Endodermal cell (in vitro differentiated cells): ENCODE results near the gene ALDH4A1. TPM values are rescaled to one million over a fixed set of nuclear protein-coding genes. Genes with fewer than 3 reads are reported as not detected.

Source experiments
- DNase-seq: peaks from one replicate; pipeline ENCODE4 v3.0.0-alpha.2; 2017
- H3K27ac ChIP-seq: 2 replicates; pipeline ENCODE4 v1.5.1; 2013; ENCODE audit warnings: mild to moderate bottlenecking, low read depth, low read length, moderate library complexity
- H3K27me3 ChIP-seq: 2 replicates; pipeline ENCODE4 v1.6.1; 2013; ENCODE audit warnings: mild to moderate bottlenecking, low read length, moderate library complexity; ENCODE audit not compliant: insufficient read depth, control insufficient read depth, poor library complexity, severe bottlenecking
- H3K36me3 ChIP-seq: 2 replicates; pipeline ENCODE4 v1.7.0; 2013; ENCODE audit warnings: mild to moderate bottlenecking, low read length, moderate library complexity; ENCODE audit not compliant: control insufficient read depth, insufficient read depth
- H3K4me1 ChIP-seq: one replicate; pipeline ENCODE4 v1.7.0; 2013; ENCODE audit warnings: low read length; ENCODE audit not compliant: control insufficient read depth, insufficient read depth
- H3K4me3 ChIP-seq: 2 replicates; pipeline ENCODE4 v1.5.1; 2013; ENCODE audit warnings: mild to moderate bottlenecking, low read length, moderate library complexity
- H3K9ac ChIP-seq: 2 replicates; pipeline ENCODE4 v1.6.1; 2013; ENCODE audit warnings: mild to moderate bottlenecking, low read length, moderate library complexity; ENCODE audit not compliant: poor library complexity, severe bottlenecking; ENCODE audit errors: extremely low read depth
- H3K9me3 ChIP-seq: 2 replicates; pipeline ENCODE4 v1.6.1; 2013; ENCODE audit warnings: mild to moderate bottlenecking, low read length, moderate library complexity; ENCODE audit not compliant: control insufficient read depth
- H3K27ac Mint-ChIP-seq: 2 replicates; pipeline ENCODE4 v1.8.0; 2020; ENCODE audit warnings: mixed read lengths
- H3K27me3 Mint-ChIP-seq: 2 replicates; pipeline ENCODE4 v1.8.0; 2021; ENCODE audit warnings: mild to moderate bottlenecking, mixed read lengths; ENCODE audit not compliant: insufficient read depth
- H3K36me3 Mint-ChIP-seq: 2 replicates; pipeline ENCODE4 v1.8.0; 2020; ENCODE audit warnings: low read depth, mixed read lengths
- H3K4me1 Mint-ChIP-seq: 2 replicates; pipeline ENCODE4 v1.8.0; 2020; ENCODE audit warnings: mixed read lengths
- H3K4me3 Mint-ChIP-seq: 2 replicates; pipeline ENCODE4 v1.8.0; 2020; ENCODE audit warnings: mild to moderate bottlenecking, moderate library complexity, mixed read lengths
- H3K9me3 Mint-ChIP-seq: 2 replicates; pipeline ENCODE4 v1.8.0; 2020; ENCODE audit warnings: mild to moderate bottlenecking, mixed read lengths
- WGBS, 2 experiments: methylation state at CpG; one replicate each; pipeline versions ENCODE4 v1.1.5 to v1.1.7; 2013; ENCODE audit warnings: missing lambda C conversion rate in 2 of 2, mixed read lengths in 1 of 2; ENCODE audit not compliant: insufficient coverage in 1 of 2, insufficient read length in 1 of 2; 5-methylcytosine and 5-hydroxymethylcytosine counted together
- total RNA-seq, 2 donors: library from RNA; stranded (reverse); fragmentation: NEBNext Ultra II Directional in 1 of 2; extraction: Animal tissue kit (Norgen Biotek cat#: 25700) in 1 of 2; gene quantifications; 2 replicates in 1 of 2; 3 replicates in 1 of 2; pipeline ENCODE4 v1.2.1, GENCODE V29; 2021
- TF ChIP-seq, protein P1 (sequence below): fragments of 200-600 bp; sonication (generic); conservative IDR thresholded peaks from 2 replicates; pipeline ENCODE4 v1.5.0; 2021; ENCODE audit warnings: antibody characterized with exemption, mild to moderate bottlenecking

Gene ALDH4A1
- total RNA-seq, 2 donors from 2014 or later = 7.6 to 18.7 TPM

DNA sequence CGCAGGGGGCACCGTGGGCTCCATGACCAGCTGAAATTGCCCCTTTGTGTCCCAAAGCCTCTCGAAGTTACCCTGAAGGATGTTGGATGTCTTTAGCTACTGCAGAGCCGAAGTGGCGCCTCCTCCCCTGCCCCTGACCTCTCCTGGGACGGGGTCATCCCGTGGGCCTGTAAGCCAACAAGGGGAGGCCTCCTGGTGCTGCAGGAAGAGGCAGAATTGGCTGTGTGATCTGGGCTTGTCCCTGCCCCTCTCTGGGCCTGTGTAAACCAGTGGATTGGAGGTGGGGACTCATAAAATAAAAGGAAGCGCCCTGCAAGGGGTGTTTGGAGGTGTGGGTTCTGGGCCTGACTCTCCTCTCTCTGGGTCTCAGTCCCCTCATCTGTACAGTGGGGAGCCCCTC lies 40.8 kb downstream of the ALDH4A1 start:
- H3K36me3 ChIP-seq = no peaks in the 10 kb centered on the region
- Mint-ChIP-seq H3K27ac (no peak overlapping the region), H3K4me1 (no peaks in the 10 kb centered on the region), H3K27me3 (peaks cover 15% of the 10 kb centered on the region), H3K36me3 (no peaks in the 10 kb centered on the region), H3K4me3 (no peak overlapping the region), H3K9me3 (no peaks in the 10 kb centered on the region)
- 45 to 80% methylated on average over 3 to 8 of the region's 8 CpGs for WGBS, 2 experiments
- H3K9ac ChIP-seq = no peak overlapping the region
- H3K27me3 ChIP-seq = peaks cover 19% of the 10 kb centered on the region
- H3K9me3 ChIP-seq = no peaks in the 10 kb centered on the region
- H3K4me1 ChIP-seq = no peaks in the 10 kb centered on the region
- no peak for DNase-seq
- H3K4me3 ChIP-seq = no peak overlapping the region
- H3K27ac ChIP-seq = no peak overlapping the region
- TF ChIP-seq, protein P1, sequence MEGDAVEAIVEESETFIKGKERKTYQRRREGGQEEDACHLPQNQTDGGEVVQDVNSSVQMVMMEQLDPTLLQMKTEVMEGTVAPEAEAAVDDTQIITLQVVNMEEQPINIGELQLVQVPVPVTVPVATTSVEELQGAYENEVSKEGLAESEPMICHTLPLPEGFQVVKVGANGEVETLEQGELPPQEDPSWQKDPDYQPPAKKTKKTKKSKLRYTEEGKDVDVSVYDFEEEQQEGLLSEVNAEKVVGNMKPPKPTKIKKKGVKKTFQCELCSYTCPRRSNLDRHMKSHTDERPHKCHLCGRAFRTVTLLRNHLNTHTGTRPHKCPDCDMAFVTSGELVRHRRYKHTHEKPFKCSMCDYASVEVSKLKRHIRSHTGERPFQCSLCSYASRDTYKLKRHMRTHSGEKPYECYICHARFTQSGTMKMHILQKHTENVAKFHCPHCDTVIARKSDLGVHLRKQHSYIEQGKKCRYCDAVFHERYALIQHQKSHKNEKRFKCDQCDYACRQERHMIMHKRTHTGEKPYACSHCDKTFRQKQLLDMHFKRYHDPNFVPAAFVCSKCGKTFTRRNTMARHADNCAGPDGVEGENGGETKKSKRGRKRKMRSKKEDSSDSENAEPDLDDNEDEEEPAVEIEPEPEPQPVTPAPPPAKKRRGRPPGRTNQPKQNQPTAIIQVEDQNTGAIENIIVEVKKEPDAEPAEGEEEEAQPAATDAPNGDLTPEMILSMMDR = no peak

DNA sequence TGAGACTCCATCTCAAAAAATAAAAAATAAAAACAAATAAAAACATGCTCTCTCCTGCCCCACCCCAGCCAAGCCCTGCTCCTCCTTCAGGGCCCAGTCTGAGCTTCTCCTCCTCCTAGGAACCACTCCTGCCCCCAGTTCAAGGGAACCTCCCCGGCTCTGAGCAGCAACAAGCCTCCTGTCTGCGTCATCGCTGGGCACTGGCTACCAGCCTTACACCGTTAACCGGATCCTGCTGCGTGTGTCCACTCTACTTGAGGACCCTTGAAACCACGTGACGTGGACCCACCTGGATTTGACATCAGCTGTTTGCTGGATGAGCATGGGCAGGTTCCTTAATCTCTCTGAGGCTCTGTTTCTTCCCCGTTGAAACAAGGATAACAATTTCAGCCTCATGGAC lies 41.3 kb downstream of the ALDH4A1 start:
- H3K4me1 ChIP-seq = no peaks in the 10 kb centered on the region
- H3K36me3 ChIP-seq = no peaks in the 10 kb centered on the region
- Mint-ChIP-seq H3K4me1 (no peaks in the 10 kb centered on the region), H3K4me3 (no peak overlapping the region), H3K9me3 (no peaks in the 10 kb centered on the region), H3K36me3 (no peaks in the 10 kb centered on the region), H3K27me3 (peaks cover 13% of the 10 kb centered on the region), H3K27ac (no peak overlapping the region)
- TF ChIP-seq, protein P1 = no peak
- no peak overlapping the region for H3K27ac ChIP-seq
- H3K27me3 ChIP-seq = peaks cover 16% of the 10 kb centered on the region
- WGBS, 2 experiments = 76 to 84% methylated on average over 8 to 9 of the region's 9 CpGs
- no peak overlapping the region for H3K9ac ChIP-seq
- no peak overlapping the region for H3K4me3 ChIP-seq
- no peaks in the 10 kb centered on the region for H3K9me3 ChIP-seq
- DNase-seq = no peak

DNA sequence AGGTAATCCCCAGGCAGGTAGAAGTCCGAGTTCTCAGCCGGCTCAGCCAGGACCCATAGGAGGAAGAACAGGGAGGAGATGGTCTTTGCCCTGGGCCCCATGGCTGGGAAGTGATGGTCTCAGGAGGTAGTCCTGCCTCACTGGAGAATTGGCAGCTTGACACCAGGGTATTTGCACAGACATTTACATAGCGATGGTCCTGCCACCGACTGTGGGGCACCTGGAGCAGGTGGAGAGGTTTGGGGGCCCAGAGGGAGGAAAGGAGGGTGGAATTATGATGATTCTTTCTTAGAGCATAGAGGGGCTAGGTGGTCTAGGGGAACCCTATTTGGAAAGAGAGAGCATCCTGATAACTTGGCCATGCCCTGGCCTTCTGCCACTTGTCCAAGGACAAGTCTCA lies 42.8 kb downstream of the ALDH4A1 start, which contains the start of gene TAS1R2:
Gene TAS1R2 (minus strand): TSS at position 101 of the 400 bp plus-strand sequence. CDS start 0 bp downstream, at position 101.
- no peak within 1 kb of the TSS for H3K9ac ChIP-seq
- no peak within 1 kb of the TSS for H3K4me3 ChIP-seq
- no peaks in the 10 kb centered on the region for H3K9me3 ChIP-seq
- no peaks in the 10 kb centered on the region for H3K9me3 Mint-ChIP-seq
- no peaks in the 10 kb centered on the region for H3K36me3 ChIP-seq
- no peak within 1 kb of the TSS for H3K27ac ChIP-seq
- H3K36me3 Mint-ChIP-seq = no peaks in the 10 kb centered on the region
- no peak within 1 kb of the TSS for H3K27ac Mint-ChIP-seq
- DNase-seq = no peak
- no peak within 1 kb of the TSS for H3K4me3 Mint-ChIP-seq
- WGBS, 2 experiments = 80% methylated on average over 4 of the region's 4 CpGs
- peaks cover 17% of the 10 kb centered on the region for H3K27me3 Mint-ChIP-seq
- H3K4me1 Mint-ChIP-seq = no peaks in the 10 kb centered on the region
- TF ChIP-seq, protein P1 = no peak
- no peaks in the 10 kb centered on the region for H3K4me1 ChIP-seq
- peaks cover 18% of the 10 kb centered on the region for H3K27me3 ChIP-seq
